OCI-LY1 (cell line): ENCODE data around the gene MCU.

ENCODE experiments used
- CTCF ChIP-seq: fragments of 200-600 bp; sonication (generic), shearing (Covaris generic); IDR thresholded peaks from 2 replicates; pipeline ENCODE4 v1.5.1; 2017; ENCODE audit warnings: mild to moderate bottlenecking, antibody characterized with exemption, low read length, moderate library complexity, mixed read lengths
- EZH2 ChIP-seq: fragments of 200-600 bp; sonication (generic), shearing (Covaris generic); IDR thresholded peaks from 2 replicates; pipeline ENCODE4 v1.8.0; 2017; ENCODE audit warnings: borderline replicate concordance, mixed run types, mild to moderate bottlenecking, antibody characterized with exemption, low read length, moderate library complexity, mixed read lengths

- no peak for TF ChIP-seq CTCF
- no peak for TF ChIP-seq EZH2
Measured at GRCh38 chr10:72742797-72743196, 50.9 kb downstream of the MCU start.
